OCI-LY3 (cell line): ENCODE results near the gene MTHFD1L.

Experiments
- EZH2phosphoT487 ChIP-seq: fragments of 200-600 bp; shearing (Covaris generic); IDR thresholded peaks from 2 replicates; pipeline ENCODE4 v1.6.1; 2018; ENCODE audit warnings: antibody characterized with exemption, mixed run types, low read depth
- TF ChIP-seq, protein P1 (sequence below): fragments of 200-600, 300-600 bp; sonication (generic); IDR thresholded peaks from 2 replicates; pipeline ENCODE4 v1.5.1; 2014; ENCODE audit warnings: antibody characterized with exemption, low read length, low read depth

DNA sequence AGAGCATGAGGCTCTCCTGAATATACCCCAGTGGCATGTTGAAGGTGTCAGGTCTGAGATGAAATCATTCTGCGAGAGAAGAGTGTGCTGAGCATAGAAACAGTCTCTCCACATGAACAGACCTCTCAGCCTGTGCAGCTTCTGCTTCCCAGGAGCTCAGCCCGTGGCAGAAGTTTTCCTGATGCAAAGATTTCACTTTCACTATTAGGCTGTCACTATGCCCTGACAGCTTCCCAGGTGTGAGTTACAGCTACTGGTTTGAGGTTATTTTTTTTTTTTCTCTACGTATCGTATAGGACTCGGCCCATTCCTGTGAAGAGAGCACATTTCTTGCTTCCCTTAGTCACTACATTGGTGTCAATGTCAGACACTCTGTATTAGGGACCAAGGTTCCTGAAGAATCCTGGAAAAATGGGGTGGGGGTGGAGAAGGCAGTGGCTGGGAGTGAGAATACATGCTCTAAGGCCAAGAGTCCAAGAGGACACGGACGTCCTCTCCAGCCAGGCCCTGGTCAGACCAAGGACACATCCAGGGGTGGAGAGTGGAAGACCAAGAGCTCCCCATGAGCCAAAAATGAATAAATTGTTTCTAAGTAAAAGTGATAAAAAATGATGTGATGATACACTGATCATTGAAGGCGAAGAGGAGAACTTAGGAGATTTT is 253.1 kb downstream of the MTHFD1L start:
- TF ChIP-seq, protein P1, sequence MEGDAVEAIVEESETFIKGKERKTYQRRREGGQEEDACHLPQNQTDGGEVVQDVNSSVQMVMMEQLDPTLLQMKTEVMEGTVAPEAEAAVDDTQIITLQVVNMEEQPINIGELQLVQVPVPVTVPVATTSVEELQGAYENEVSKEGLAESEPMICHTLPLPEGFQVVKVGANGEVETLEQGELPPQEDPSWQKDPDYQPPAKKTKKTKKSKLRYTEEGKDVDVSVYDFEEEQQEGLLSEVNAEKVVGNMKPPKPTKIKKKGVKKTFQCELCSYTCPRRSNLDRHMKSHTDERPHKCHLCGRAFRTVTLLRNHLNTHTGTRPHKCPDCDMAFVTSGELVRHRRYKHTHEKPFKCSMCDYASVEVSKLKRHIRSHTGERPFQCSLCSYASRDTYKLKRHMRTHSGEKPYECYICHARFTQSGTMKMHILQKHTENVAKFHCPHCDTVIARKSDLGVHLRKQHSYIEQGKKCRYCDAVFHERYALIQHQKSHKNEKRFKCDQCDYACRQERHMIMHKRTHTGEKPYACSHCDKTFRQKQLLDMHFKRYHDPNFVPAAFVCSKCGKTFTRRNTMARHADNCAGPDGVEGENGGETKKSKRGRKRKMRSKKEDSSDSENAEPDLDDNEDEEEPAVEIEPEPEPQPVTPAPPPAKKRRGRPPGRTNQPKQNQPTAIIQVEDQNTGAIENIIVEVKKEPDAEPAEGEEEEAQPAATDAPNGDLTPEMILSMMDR: no peak
- no peak for TF ChIP-seq EZH2phosphoT487
